Fibroblast of skin of back (primary cell): ENCODE data around the gene DLEC1. TPM values are rescaled to one million over a fixed set of nuclear protein-coding genes. Genes with fewer than 3 reads are reported as not detected.
A peak's percentile ranks its signal among the peaks of the same experiment; 100 is the strongest.

Experiments used
- DNase-seq: peaks from one replicate; pipeline ENCODE4 v3.0.0-alpha.2; 2013
- polyA plus RNA-seq, 2 experiments: library from polyadenylated mRNA; unstranded; fragments of 120-200 nt; gene quantifications; one replicate each; pipeline ENCODE4 v1.2.1, GENCODE V29; 2013; ENCODE audit not compliant: insufficient read length in 2 of 2

The DLEC1 gene
- polyA plus RNA-seq (2013, experiment 1 of 2; ENCODE audit: insufficient read length), result 0.08 TPM
- polyA plus RNA-seq (2013, experiment 2 of 2; ENCODE audit: insufficient read length), result 0.07 TPM

DNA sequence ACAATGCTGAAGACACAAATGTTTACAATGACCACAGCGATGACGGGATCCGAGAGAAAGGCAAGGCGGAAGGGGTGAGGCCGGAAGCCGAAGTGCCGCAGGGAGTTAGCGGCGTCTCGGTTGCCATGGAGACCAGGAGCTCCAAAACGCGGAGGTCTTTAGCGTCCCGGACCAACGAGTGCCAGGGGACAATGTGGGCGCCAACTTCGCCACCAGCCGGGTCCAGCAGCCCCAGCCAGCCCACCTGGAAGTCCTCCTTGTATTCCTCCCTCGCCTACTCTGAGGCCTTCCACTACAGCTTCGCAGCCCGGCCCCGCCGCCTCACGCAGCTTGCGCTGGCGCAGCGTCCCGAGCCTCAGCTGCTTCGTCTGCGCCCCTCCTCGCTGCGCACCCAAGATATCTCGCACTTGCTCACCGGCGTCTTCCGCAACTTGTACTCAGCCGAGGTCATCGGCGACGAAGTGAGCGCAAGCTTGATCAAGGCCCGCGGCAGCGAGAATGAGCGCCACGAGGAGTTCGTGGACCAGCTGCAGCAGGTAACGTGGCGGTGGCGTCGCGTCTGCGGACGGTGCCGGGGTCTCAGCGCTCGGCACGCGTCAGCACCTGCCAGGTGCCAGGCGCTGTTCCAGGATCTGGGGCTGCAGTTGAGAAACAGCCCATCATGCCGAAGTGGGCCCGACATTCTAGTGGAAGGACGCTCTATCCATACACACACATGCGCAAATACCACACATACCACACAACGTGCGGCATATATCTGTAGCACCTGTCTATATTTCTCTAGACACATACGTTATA lies at the start of gene DLEC1:
Gene DLEC1, plus strand, starts transcription at position 108 of the 798 bp plus-strand sequence. Its CDS starts 18 bp downstream, at position 126.
- DNase-seq, result peak; percentile 65

- no peak for DNase-seq
Measured at GRCh38 chr3:37989821-37990480, 49.1 kb upstream of the DLEC1 start.

DNA sequence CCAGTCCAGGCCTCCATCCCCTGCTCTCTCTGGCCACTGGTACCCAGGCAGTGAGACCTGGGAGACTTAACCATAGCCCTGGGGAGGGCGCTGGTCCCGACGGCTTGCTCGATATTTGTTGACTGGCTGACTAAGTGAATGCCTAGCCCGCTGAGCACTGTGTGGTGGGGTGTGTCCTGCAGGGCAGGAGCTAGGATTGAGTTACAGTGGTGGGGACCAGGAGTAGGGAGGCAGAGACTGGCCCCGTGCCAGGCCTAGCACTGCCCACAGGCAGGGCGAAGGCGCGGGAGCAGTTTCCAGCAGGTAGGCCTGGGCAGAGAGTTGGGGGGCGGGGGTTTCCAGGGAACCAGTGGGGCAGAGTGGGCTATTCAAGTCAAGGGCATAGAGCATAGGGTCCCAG lies 48.5 kb upstream of the DLEC1 start, which contains the start of gene VILL:
Gene VILL, plus strand, starts transcription at position 260 of the 400 bp plus-strand sequence. CDS start 2,887 bp downstream, outside the sequence.
- peak; percentile 11 for DNase-seq

GRCh38 chr3:37991109-37991508 lies 47.9 kb upstream of the DLEC1 start:
- DNase-seq, result no peak

DNA sequence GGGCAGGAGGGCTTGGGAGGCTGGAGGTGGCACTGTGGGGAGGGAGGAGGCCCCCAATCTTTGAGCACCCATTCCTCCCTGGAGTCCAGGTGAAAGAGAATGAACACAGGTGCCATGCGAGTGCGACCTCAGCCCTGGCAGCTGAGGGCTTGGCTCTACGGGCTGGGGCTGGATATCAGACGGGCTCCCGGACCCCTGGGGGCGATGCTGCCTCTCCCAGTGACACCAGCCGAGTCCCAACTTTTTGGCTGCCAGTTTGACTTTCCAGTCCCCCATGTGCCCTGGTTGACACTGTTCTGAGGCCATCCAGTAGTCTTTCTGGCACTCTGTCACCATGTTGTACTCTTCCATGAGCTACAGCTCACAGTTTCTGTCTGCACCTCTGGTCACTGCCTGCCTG lies 47.2 kb upstream of the DLEC1 start:
- DNase-seq, result no peak

DNA sequence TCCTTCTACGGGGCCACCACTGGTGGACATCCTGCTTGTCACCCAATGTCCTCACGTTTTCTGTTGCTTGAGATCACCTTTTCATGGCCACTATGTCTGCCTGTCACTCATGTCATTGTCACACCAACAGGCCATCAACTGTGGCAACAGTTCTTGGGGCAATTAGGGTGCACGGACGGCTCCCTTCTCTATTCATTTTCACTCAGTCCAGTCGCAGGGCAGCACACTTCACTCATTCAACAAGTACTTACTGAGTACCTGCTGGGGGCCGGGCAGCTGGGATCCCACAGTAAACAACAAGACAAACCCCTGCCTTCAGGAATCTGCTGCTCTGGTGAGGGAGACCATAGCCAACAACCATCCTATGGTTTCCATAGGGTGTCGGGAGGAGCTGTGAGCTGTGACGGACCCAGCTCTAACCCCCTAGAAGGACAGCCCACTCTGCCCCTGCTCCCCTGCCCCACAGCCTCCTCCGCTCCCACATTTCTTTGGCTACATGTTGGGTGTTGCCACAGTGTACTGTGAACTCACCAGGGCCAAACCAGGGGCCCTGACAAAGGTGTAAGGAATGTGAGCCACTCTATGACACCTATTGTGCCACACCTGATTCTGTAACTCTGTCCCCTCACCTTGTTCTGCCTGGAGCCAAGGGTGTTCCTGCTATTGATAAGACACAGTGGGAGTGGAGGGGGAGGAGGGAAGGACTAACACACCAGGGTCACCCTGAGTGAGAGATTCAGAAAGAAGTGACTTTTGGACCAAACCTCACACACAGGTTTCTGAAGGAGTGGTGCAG lies 46.5 kb upstream of the DLEC1 start:
- DNase-seq, result no peak

- DNase-seq, result no peak
Measured at GRCh38 chr3:37993067-37993455, 45.9 kb upstream of the DLEC1 start.

- DNase-seq, result no peak
Measured at GRCh38 chr3:37993460-37993819, 45.6 kb upstream of the DLEC1 start.

DNA sequence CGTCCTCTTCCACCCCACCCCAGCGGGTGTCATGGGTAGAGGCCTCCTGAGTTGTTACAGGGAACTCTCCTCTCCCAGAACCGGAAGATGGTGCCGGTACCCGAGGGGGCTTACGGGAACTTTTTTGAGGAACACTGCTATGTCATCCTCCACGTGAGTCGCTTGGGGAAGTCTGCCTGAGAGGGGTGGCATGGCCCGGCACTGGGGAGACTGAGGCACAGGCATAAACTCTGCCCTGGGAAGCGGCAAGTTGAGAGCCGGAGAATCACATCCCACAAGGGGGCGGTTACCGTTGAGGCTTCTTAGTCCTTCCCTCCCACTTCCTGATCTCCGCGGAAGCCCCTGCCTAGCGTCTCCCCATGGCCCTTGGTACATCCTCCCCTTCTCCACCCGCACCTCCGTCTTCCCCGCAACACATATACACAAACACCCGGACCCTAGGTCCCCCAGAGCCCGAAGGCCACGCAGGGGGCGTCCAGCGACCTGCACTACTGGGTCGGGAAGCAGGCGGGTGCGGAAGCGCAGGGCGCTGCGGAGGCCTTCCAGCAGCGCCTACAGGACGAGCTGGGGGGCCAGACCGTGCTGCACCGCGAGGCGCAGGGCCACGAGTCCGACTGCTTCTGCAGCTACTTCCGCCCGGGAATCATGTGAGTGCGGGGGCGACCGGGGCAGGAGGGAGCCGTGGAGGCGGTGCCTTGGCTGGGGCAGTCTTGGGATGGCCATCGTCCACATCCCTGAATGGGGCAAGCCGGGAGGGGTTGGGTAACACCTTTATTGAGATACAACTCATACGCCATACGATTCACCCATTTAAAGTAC lies 45.0 kb upstream of the DLEC1 start:
- DNase-seq, result peak; percentile 72

DNA sequence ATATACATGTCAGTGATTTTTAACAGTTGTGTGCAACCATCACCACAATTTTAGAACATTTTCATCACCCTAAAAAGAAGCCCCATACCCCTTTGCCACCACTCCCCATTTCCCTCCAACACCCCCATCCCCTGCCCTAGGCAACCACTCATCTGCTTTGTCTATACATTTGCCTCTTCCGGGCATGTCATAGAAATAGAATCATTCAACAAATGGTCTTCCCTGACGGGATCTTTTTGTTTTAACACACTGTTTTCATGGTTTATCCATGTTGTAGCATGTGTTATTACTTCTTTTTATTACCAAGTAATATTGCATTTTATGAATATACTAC lies 44.4 kb upstream of the DLEC1 start:
- no peak for DNase-seq

DNA sequence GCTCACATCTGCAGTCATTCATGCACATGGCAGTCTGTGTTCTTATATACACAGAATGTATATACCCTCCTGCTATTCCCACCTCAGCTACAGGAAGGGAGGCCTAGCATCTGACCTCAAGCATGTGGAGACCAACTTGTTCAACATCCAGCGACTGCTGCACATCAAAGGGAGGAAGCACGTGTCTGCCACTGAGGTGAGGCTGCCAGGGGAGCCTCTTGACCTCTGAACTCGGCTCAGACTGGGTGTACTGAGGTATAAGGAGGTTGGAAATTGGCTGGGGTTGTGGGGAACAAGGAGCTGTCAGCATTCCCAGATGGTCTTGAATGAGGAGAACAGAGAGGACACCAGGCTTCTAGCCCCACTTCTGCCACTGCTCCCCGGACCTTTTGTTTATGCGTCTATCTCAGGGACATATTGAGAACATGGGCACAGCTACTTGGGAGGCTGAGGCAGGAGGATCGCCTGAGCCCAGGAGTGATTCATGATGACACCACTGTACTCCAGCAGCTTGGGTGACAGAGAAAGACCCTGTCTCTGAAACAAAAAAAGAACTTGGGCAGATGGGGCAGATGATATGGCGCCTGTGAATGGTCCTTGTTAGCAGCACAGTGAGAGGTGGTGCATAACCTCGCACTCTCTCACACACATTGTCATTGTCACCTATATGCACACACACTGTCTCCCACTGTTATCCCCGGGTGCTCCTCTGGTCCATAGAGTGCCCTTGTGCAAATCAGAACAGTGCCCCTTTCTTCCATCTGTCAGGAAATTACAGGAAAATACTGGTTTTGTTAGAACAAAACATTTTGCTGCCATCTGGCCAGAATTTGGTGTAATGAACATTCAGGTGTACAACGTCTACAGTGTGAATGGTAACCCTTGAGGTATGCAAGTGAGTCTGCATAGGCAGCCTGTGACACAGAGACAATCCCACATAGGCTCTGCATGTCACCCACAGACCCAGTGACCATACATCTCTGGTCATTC lies 43.1 kb upstream of the DLEC1 start:
- no peak for DNase-seq

GRCh38 chr3:37996785-37997301 lies 42.2 kb upstream of the DLEC1 start:
- peak; percentile 79 for DNase-seq

- DNase-seq, result no peak
Measured at GRCh38 chr3:37997342-37997741, 41.7 kb upstream of the DLEC1 start.

- no peak for DNase-seq
Measured at GRCh38 chr3:37997791-37998370, 41.1 kb upstream of the DLEC1 start.

GRCh38 chr3:37999836-38000235 lies 39.2 kb upstream of the DLEC1 start:
- DNase-seq, result no peak

DNA sequence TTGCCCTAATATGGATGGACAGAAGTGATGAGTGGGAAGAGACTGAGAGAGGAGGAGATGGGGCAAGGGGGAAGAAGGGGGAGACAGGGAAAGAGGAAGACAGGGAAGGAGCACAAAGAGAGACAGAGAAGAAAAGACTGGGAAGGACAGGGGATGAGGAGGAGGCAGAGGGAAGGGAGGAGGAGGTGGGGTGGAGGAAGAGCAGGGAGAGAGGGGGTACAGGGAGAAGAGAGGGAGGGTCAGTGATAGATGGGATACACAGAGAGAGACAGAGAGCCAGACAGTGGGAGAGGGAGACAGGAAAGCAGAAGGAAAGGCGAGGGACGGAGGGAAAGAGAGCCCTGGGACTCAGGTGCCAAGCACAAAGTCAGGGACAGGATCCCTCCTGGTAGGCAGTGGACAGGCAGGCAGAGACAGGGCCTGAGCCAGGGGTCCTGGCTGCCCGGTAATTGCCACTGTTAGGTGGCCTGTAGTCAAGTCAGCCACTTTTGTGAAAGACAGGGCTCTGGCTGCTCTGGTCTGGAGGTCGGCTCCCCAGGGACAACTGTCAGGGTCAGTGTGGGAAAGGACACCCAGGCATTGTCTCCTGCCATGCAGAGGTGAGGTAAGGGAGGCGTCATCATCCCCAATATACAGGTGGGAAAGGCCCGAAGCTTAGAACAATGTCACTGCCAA lies 38.6 kb upstream of the DLEC1 start:
- no peak for DNase-seq

GRCh38 chr3:38000965-38001455 lies 38.0 kb upstream of the DLEC1 start:
- DNase-seq, result no peak

DNA sequence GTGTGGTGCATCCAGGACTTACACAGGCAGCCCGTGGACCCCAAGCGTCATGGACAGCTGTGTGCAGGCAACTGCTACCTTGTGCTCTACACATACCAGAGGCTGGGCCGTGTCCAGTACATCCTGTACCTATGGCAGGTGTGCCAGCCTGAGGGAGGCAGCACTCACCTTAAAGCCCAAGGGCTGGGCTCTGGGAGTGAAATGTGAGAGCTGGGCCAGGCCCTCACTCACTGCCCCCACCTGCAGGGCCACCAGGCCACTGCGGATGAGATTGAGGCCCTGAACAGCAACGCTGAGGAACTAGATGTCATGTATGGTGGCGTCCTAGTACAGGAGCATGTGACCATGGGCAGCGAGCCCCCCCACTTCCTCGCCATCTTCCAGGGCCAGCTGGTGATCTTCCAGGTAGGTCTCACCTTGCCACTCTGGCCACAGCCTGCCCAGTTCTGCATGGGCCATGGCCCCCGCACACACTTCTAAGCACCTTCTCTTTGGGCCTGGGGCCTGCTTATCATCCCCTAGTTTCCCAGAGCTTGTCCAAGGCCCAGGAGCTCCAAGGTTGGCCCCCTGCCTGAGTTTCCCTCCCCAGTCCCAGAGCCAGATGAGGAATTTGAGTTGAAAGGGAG lies 37.4 kb upstream of the DLEC1 start:
- no peak for DNase-seq

DNA sequence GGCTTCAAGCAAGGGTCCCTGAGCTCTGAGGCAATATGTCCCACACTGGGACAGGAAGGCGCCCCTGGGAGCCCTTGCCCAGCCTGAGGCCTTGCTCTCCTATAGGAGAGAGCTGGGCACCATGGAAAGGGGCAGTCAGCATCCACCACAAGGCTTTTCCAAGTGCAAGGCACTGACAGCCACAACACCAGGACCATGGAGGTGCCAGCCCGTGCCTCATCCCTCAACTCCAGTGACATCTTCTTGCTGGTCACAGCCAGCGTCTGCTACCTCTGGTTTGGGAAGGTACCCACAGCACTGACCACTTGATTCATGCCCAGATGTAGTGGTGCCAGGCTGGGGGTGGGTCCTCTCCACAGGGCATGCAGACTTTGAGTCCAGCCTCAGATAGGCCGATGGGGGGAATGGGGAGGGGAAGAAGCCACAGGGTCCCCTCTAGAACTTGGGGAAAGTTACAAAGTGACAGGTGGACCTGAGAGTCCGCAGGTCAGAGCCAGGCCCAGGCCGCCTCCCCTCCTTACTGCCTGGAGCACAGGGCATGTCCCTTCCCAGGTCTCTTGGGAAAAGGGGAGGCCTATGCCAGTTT lies 36.6 kb upstream of the DLEC1 start:
- DNase-seq, result no peak
